NCI-H1048 (cell line): ENCODE results near the gene ALDH3B2.
"Not testable (repeated sequence)": the region's sequence is repeated elsewhere in the genome, so short reads cannot be mapped to it uniquely, and the experiment has no call there.

Source experiments
- DNase-seq: peaks from one replicate; lab custom pipeline; 2025; lab: John Stamatoyannopoulos, UW

The ALDH3B2 gene

DNA sequence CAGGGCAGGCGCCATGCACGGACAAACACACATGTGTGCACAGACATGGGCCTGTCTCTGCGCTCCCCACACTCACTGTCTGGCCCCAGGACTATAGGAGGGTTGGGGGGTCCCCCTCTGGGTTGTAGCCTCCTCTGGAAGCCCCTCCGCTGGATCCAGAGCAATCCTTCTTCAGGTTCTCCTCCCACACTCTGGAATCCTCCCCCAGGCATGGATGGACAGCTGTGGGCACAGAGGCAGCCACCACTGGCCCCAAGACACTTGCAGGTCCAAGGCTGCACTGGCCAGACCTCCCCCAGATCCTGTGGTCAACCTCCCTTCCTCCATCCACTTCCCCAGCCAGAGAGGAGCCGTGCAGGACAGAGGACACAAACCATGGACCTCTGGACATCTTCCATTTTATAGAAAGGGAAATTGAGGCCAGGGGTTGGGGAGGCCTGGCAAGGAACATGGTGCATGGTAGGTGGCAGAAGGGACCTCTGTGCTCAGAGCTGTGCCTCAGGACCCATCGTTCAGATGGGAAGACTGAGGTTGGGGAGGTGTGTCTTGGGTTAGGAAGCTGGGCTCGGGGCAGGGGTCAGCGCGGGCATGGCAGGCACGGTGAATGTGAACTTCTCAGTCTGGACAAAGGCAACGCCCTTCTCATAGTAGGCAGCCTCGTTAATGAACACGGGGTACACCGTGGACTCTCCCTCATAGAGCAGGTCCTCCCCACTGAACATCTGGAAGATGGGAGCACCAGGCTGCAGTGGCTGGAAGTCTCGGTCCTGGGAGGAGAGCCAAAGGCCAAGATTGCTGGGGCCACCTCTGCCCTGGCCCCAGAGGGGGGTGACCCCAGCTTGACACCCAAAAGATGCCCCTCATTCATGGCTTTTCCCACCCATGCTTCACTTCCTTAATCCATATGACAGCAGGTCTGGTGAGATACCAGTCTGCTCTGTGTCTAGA lies 32.0 kb downstream of the ALDH3B2 start:
- DNase-seq: no peak

DNA sequence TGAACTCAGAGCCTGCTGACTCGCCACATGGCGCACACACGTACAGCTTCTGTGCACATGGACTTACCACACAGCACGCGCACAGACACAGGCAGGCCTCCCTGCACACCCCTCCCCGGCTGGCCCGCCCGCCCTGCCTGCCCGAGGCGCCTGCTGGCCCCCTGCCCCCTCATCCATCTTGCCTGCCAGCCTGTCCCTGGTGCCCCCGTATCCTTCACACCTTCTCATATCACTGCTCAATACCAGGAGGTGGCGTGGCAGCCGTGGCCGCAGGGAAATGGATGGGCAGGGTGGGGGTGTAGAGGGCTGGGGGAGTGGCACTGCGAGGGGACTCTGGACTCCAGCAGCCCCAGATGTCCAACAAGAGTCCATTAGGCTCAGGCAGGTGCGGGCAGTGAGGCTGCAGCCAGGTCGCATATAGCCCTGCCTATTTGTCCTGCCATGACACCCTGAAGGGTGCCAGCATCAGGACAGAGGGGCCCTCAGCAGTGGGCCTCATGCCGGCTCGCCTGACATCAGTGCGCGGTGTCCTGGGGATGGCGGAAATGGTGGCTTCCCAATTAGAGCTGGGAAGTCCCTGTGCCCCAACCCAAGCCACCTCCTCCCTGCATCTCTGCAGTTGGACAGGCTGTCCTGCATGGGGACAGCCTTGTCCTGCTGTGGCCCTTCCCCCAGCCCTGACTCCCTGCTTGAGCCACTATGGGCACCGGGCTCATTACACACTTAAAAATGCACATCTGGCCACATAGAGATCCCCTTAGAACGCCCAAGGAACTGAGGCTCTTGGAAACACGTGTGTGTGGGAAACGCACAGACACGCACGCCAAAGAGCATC lies 32.9 kb downstream of the ALDH3B2 start:
- no peak for DNase-seq

DNA sequence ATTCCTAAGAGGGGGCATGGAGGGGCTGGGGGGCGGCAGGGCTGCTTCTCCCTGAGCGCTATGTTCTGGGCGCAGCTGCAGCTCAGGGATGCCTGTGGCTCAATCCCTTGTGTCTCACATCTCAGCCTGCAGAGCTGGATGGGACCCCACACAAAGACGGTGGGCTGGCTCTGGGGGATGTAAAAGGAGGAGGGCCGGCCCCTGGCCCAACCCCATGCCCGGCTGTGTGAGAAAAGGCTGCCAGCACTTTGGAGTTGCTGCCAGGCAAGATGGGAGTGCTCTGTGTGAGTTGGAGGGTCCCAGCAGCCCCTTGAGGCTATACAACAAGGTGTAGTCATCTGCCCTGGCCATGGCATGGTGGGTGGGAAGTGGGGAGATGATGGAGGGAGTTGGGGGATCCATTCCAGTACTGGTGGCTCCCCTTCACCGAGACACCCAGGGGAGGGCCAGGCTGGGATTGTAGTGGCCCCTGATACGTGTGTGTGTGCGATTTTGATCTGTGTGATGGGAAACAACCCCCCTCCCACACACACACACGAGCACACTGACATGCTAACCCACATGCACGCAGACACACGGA lies 33.6 kb downstream of the ALDH3B2 start:
- DNase-seq: no peak

DNA sequence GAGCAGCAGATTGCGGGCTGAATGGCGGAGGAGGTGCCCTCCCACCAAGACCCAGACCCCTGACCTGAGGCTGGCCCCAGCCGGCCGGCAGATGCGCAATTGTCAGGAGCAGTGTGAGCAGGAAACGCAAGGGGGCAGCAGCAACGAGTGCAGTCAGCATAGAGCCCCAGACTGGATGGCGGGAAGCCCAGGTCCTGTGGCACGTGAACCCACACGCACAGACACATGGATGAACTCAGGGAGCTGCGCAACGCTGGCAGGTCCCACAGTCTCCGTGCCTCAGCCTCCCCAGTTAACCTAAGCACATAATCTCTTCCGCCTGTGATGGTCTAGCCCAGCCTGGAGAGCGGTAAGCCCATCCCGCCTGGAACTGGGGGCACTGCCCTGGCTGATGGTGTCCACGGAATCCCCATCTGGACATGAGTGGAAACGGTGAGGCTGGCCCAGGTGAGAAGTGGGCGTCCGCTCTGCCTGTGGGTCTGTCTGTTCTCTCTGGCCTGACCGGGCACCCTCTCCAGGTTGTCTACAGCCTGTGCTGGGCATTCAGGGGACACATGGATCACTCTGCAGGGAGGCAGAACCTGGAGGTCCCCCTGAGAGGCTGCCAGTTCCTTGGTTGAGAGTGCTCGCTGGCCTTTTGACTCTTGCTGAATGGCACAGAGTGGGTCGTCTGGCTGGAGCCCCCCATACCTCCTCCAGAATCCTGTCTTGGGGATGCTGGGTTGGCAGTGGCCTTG lies 34.2 kb downstream of the ALDH3B2 start:
- DNase-seq: no peak

GRCh38 chr11:67639438-67639859 lies 35.0 kb downstream of the ALDH3B2 start, which contains the start of gene TBX10:
Gene TBX10 (minus strand): TSS chr11:67639763. CDS start chr11:67639472, 291 bp downstream.
- no peak for DNase-seq

- no peak for DNase-seq
These were observed 35.6 kb downstream of the ALDH3B2 start for GRCh38 chr11:67638535-67639437.

DNA sequence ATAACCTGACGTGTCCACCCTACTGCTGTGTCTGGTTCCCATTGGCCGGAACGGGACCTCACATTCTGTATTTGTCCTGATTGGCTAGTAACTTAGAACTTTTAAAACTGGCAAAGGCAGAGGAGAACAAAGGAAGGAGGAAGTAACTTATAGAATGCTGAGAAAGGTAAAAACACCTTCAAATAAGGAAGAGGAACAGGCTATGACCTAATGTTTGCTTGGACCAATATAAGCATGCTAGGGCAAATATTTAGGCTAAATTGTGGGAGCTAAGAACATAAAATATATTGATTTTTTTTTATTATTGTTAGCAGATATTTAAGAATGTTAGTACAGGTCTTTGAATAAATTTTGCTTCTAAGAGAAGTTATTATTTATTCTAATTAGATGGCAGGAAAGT lies 37.0 kb downstream of the ALDH3B2 start:
- not testable (repeated sequence) for DNase-seq

DNA sequence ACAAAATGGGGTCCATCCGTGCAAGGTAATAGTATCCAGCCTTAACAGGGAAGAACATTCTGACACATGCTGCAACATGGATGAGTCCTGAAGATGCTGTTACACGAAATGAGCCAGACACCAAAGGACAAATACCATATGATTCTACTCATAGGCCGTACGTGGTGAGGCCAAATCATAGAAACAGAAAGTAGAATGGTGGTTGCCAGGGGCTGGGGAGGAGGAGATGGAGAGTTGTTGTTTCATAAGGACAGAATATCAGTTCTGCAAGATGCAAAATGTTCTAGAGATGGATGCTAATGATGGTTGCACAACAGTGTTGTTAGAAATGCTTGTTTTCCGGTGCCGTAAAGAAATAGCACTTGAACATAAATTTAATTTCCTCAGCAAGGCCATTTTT lies 37.5 kb downstream of the ALDH3B2 start:
- no peak for DNase-seq

DNA sequence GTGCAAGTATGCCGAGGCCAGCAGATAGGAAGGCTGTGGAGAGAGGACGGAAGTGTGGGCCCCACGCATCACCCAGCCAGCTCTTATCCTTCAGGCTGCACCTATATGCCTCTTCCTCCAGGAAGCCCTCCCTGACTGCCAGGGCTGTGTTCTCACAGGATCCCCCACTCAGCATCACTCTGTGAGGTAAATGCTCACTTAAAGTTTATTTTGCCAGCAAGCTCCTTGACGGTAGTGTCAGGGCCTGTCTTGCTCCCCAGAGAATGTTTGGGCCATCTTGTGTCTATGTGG lies 39.2 kb downstream of the ALDH3B2 start:
- DNase-seq: no peak

DNA sequence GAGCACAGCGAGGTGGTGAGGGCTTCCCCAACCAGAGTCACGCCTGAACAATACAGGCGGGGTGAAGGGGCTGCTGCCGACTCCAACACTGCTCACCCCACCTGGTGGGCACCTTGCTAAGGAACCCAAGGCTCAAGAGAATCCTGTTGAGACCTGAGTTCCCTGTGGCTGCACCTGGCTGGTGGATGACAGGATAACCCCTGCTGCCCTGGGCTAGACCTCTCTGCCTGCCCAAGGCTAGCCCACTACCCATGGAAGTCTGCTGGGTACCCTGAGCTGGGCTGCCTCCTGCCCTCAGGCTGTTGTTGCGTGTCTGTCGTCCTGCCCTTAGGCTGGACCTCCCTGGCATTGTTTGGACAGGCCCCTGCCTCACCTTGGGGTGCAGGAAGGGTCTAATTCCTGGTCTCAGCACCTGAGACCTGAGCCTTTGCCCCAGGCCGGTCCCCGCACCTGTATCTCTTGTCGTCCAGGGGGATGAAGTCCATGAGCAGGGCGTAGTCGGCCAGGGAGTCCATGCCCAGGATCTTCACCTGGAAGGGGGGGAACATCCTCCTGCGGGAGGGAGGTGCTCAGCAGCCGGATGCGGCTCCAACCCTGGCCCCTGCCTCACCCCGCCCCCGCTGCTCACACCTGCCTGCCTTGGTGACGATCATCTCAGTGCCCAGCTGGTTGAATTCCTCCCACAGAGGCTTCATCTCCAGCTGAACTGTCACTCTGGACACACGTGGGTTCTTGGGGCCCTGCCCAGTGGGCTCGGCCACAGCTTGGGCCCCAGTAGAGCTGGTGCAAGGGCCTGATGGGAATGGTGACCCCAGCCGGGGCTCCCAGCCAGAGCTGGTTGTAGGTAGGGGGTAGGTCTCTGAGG lies 39.8 kb downstream of the ALDH3B2 start:
- no peak for DNase-seq

- DNase-seq: no peak
These were observed 40.6 kb downstream of the ALDH3B2 start for GRCh38 chr11:67633758-67634365.

DNA sequence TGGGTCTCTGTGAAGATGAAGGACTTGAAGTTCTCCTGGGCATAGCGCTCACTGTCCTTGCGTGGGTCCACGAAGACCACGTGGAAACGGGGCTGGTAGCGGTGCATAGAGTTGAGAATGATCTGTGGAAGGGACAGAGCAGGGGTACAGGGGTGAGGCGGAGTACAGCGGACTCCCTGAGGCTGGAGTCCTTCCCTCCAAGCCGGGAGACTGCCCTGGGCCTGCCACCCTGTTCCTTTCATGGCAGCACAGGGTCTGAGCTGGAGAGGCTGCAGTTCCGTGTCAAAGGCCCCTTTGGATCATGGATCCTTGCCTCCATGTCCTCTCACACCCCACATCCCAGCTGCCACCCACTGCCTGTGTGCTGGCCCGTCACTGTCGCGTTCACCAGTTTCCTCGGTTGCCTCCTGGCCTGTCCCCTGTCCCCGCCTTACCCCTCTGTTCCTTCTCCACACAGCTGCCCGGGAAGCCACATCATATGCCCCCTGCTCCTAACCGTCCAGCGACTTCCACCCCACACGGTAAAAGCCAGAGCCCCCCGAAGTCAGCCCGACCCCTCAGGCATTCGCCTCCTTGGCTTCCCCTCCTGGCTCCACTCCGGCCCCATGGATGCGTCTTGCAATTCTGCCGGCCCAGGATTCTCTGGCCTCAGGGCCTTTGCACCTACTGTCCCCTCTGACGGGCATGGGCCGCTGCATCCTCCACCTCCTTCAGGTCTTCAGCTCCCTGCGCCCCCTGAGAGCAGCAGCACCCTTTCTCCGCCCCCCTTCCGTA lies 41.3 kb downstream of the ALDH3B2 start:
- no peak for DNase-seq

DNA sequence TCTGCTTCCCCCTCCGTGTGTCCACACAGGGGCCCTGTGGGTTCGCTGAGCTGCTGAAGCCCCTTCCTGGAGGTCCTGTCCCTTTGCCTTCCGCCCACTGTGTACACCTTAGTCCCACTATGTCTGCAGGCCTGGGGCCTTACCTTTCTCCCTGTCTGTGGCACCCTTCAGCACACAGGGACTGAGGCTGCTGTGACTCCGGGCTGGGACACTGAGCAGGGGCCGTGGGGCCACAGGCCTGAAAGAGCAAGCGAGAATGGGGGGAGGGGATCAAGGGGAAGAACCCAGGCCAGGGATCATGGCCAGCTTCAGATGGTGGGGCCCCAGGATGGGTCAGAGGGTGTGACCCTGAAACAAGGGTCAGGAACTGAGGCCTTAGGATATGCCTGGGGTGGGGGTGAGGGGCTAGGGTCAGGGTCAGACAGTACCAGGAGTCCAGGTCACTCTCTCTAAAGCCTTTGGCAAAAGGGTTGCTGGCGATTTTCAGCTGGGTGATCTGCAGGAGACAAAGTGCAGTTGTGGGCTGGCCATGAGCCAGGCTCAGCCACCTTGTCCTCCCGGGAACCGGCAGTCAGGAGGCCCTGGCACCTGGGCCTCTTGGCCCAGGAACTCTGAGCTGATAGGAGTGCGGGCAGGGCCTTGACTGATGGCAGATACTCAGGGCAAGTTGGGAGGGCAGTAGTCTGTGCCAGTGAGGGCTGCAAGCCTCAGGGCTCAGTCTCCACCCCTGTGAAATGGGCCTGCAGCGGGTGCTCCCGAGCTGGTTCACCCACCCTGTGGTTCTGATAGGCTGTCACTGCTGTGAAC lies 42.0 kb downstream of the ALDH3B2 start:
- DNase-seq: no peak

GRCh38 chr11:67631853-67632174 lies 42.6 kb downstream of the ALDH3B2 start:
- DNase-seq: no peak

GRCh38 chr11:67631411-67631810 lies 43.0 kb downstream of the ALDH3B2 start:
- DNase-seq: no peak

GRCh38 chr11:67630943-67631331 lies 43.5 kb downstream of the ALDH3B2 start:
- no peak for DNase-seq

- DNase-seq: peak; percentile 98
These were observed 44.0 kb downstream of the ALDH3B2 start for GRCh38 chr11:67630228-67630942.
